ENCODE measurements around the gene SUGP2.

DNA sequence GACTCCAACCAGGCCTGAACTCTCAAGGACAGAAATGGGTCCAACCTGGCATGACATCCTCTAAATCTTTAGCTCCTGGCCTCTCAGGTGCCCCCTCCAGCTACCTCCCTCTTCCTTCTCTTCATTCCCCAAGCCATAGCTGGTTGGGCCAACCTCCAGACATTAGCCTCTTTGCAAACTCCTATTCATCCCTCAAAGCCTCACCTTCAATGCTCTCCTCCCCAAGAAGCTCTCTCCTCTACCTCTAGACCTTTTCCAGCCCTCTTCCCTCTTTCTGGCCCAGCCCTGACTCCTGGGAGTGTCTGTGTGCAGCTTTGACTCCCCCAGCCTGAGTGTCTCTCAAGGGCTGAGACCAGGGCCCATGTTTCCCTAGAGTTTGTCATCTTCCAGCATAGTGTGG, 87.0 kb downstream of the SUGP2 start:
- TF ChIP-seq EZH2 (IDR thresholded peaks at IDR 0.05; ENCODE audit: low read depth, unreplicated experiment), result no peak
- TF ChIP-seq, protein P1, sequence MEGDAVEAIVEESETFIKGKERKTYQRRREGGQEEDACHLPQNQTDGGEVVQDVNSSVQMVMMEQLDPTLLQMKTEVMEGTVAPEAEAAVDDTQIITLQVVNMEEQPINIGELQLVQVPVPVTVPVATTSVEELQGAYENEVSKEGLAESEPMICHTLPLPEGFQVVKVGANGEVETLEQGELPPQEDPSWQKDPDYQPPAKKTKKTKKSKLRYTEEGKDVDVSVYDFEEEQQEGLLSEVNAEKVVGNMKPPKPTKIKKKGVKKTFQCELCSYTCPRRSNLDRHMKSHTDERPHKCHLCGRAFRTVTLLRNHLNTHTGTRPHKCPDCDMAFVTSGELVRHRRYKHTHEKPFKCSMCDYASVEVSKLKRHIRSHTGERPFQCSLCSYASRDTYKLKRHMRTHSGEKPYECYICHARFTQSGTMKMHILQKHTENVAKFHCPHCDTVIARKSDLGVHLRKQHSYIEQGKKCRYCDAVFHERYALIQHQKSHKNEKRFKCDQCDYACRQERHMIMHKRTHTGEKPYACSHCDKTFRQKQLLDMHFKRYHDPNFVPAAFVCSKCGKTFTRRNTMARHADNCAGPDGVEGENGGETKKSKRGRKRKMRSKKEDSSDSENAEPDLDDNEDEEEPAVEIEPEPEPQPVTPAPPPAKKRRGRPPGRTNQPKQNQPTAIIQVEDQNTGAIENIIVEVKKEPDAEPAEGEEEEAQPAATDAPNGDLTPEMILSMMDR (conservative IDR thresholded peaks at IDR 0.05; ENCODE audit: low read depth in 2 of 2), result no peak
- no peak for TF ChIP-seq ZNF462 (CRISPR knock-in tag; IDR thresholded peaks at IDR 0.05)
- no peak for TF ChIP-seq EZH2phosphoT487 (IDR thresholded peaks at IDR 0.05; ENCODE audit: unreplicated experiment)
- TF ChIP-seq POLR2AphosphoS5 (IDR thresholded peaks at IDR 0.05; ENCODE audit: low read depth), result no peak
- no peak for TF ChIP-seq REST (IDR thresholded peaks at IDR 0.05; ENCODE audit: unreplicated experiment)

Data from GM23338 (cell line).